ENCODE data around the gene ROBO1.

DNA sequence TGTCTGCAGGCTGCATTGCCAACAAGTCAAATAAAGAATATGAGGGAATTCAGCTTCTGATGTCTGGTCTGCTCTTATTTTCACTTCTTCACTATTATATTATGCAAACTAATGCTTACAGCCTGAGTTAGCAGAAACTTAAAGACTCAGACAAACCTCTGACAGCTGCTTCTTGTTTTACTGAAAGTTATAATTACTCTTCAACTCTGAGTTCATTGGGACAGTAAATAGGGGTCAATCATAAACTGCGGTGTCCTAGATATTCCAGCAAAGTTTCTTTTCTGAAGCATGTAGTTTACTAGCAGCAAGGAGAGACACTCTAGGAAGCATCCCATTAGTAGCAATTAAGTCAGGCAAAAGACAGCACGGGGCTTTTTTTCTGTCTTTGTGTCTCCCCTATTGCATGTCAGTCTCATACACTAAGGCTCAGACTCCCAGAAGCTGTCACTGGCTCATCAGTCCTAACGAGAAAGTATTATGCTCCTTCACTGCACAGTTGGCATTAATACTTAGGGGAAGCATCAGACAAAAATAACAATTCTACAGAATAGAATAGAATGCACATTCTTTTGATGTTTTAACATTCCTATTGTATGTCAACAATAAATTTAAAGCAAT is 1060.8 kb downstream of the ROBO1 start:
- TF ChIP-seq POLR2A (IDR thresholded peaks at IDR 0.05) (no peak), POLR2AphosphoS5 (IDR thresholded peaks at IDR 0.05; ENCODE audit: insufficient read depth in 1 of 2, low read depth in 1 of 2) (no peak)
- TF ChIP-seq, protein P1, sequence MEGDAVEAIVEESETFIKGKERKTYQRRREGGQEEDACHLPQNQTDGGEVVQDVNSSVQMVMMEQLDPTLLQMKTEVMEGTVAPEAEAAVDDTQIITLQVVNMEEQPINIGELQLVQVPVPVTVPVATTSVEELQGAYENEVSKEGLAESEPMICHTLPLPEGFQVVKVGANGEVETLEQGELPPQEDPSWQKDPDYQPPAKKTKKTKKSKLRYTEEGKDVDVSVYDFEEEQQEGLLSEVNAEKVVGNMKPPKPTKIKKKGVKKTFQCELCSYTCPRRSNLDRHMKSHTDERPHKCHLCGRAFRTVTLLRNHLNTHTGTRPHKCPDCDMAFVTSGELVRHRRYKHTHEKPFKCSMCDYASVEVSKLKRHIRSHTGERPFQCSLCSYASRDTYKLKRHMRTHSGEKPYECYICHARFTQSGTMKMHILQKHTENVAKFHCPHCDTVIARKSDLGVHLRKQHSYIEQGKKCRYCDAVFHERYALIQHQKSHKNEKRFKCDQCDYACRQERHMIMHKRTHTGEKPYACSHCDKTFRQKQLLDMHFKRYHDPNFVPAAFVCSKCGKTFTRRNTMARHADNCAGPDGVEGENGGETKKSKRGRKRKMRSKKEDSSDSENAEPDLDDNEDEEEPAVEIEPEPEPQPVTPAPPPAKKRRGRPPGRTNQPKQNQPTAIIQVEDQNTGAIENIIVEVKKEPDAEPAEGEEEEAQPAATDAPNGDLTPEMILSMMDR (IDR thresholded peaks at IDR 0.05) = no peak

Measured in vagina (tissue), 2 donors.